Activated CD8-positive, alpha-beta memory T cell treated with anti-CD3 and anti-CD28 coated beads for 1 hour (primary cell): ENCODE data around the gene LPCAT1.
"Not testable (repeated sequence)": the region's sequence is repeated elsewhere in the genome, so short reads cannot be mapped to it uniquely, and the experiment has no call there.

Source experiments
- DNase-seq, 2 donors: peaks; one replicate each; pipeline ENCODE4 v3.0.0-alpha.2; 2020; ENCODE audit warnings: low read depth in 1 of 2; ENCODE audit errors: extremely low read depth in 1 of 2

Gene LPCAT1

DNA sequence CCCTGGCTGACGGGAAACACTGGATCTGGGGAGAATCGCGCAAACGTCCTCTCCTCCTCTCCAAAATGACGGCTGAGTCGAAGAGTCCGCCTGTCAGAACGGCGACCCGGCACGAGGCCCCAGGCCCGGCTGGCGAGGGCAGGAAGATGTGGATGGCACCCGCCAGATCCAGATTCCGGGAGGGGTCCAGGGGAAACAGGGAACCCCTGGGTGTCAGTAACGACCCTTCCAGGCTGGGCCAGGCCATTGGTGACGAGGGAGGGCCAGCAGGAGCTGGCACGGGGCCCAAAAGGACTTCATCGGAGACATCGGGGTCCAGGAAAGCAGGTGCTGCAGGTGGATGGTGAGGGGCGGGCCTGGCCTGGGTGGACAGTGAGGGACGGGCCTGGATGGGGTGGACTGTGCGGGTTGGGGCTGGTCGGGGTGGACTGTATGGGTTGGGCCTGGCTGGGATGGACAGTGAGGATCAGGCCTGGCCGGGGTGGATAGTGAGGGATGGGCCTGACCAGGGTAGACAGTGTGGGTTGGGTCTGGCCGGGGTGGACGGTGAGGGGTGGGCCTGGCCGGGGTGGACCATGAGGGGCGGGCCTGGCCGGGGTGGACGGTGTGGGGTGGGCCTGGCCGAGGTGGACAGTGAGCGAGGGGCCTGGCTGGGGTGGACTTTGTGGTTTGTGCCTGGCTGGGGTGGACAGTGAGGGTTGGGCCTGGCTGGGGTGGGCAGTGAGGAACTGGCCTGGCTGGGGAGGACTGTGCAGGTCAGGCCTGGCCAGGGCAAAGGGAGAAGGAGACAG is 92.5 kb downstream of the LPCAT1 start:
- no peak for DNase-seq

DNA sequence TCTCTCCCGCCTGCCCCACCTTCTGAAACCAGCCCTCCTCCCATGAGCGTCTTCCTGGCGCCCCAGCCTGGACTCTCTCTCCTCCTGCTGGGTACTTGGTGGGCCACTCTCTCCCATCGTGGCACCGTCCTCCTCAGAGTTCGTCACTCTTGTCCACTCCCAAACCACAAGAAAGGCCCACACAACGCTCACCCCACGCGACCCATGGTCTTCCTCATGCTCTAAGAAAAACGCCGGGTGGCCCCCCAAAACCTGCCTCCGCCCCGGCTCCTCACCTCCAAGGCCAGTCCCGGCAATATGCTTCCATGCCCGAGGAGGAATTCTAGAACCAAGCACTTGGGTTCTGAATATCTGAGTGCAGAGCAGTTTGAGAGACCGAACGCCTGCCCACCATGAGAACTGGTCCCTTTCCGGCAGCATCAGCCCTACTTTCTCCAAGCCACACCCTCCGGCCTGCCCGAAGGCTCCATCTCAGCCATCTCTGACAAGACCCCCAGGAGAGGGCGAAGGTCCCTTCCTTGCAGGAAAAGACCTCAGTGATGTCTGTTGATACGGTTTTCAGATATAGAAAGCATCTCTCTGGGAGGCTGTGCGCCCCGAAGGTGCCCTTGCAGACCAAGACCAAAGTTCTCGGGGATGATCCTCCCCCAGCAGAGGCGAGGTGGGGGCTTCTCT is 93.5 kb downstream of the LPCAT1 start:
- no peak for DNase-seq

DNA sequence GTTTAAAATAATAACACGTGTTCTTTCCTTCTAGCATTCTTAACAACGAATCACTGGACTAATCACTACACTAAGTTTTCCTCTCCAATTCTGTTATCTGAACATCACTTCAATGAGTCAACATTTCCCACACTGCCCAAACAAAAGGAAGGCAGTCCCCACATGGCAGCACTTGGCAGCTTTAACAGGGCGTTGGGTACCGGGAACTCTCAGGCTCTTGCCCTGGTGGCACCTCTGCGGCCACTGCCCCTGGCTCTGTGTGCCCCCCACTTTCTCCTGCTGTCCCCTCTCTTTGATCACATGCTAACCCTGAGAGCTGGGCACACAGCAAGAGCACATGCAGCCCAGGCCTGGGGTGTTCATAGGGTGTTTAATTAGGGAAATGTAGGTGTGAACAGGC is 94.3 kb downstream of the LPCAT1 start:
- no peak for DNase-seq

DNA sequence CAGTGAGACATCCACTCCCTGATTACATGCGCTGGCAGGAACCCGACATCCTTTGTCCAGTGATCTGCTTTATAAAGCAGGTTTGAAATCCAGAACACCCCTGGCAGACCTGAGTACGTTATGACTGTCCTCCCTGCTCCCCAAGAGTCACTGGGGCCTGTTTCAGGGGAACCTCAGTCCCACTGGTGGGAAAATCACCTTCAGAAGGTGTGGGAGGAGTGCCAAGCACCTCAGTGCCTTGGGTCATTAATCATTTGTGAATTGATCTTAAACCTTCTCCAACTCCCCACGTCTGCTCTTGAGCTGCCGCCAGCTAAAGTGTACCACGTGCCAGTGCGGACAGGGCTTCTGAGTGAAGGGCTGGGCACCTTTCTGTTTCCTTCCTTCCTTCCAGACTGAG is 94.7 kb downstream of the LPCAT1 start:
- no peak for DNase-seq

DNA sequence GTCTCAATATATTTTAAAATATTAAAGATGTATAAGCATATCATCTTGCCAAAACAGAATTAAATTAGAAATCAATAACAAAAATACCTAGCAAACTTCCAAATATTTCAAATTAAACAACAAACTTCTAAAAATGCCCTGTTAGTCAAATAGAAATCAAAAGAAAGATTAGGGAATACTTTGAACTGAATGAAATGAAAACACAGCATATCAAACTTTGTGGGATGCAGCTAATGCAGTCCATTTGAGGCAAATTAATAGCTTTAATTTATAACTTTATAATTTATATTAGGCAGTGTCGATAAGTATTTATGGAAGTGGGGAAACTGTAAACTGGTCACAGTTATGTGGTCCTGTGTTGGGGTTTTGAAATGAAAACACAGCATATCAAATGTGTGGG is 95.7 kb downstream of the LPCAT1 start:
- no peak for DNase-seq

DNA sequence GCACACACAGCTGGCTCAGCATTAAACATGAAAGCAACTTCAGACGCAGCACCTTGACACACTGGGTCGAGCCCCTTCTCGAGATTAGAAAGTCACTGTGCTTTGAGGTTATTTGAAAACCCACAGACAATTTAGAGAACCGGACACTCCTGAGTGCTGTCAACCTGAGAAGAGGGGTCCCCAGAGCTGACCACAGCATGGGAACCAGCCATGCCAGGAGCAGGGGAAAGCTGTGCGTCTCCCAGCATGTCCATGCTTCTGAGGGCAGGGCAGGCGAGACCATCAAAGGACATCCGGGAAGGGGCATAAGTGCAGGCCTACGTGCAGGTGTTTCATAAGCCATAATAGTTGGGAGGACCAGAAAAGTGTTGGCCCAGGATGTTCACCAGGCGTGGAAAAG is 99.0 kb downstream of the LPCAT1 start:
- no peak for DNase-seq

DNA sequence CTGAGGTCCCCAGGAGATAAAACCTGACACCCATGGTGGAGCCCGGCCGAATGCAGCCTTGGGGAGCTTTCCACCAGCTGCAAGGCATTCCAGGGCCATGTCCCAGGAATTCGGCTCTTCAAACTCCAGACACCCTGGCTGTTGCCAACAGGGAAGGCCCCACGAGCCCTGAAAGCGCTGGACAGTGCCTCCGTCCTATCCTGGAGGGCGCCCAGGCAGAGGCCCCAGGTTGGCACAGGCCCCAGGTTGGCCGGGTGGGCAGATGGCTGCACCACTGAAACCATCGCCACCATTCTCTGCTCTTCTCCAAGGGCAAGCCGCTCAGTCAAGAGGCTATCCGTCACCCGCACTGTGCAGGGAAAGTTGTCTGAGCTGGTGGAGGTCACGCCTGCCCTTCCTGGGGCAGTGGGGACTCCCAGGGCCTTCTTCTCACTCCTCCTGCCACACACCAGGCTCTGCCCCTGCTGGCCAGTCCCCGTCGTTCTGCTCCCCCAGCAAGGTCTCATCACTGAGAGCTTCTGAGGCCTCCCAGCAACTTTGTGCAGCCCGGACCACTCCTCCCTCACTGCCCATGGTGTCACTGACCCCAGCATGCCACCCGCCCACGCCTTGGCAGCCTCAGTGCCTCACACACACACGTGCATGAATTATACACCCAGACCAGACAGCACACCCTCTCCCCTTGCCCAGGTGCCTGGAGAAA is 99.7 kb downstream of the LPCAT1 start:
- no peak for DNase-seq

DNA sequence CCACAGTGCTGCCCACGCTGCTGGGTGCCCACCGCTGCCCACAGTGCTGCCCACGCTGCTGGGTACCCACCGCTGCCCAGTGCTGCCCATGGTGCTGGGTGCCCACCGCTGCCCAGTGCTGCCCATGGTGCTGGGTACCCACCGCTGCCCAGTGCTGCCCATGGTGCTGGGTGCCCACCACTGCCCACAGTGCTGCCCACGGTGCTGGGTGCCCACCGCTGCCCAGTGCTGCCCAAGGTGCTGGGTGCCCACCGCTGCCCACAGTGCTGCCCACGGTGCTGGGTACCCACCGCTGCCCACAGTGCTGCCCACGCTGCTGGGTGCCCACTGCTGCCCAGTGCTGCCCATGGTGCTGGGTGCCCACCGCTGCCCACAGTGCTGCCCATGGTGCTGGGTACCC is 101.2 kb downstream of the LPCAT1 start:
- not testable (repeated sequence) for DNase-seq

DNA sequence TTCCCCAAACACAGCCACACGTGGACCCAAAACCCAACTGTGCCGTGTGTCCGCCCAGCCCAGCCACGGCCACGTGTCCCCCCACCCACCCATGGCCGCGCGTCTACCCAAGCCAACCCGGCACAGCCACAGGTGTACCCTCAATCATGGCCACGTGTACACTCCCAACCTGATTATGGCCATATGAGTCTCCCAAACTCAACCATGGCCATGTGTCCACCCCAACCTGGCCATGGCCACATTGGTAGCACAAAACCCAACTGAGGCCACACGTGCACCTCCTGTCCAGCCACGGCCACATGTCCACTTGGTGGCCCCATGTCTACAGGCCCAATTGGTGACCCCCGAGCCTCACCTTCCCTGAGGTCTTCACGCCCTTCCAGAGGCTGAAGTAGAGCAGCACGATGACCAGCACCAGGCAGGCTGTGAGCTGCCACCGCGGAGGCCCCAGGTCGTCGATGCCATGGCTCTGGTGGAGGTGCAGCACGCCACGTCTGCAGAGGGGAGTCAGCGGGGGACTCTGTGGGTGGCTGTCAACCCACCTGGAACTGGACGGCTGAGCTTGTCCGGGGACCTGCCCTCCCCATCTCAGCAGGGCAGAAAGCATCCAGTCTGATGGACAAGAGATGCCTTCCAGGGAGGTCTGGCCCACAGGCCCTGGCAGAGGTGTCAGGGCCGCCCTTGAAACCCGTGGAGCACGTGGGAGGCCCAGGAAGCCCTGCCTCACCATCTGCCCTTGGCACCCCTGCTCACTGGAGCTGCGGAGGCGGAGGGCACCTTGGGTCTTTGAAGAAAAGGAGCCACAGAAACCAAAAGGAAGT is 102.0 kb downstream of the LPCAT1 start:
- DNase-seq, result no peak

DNA sequence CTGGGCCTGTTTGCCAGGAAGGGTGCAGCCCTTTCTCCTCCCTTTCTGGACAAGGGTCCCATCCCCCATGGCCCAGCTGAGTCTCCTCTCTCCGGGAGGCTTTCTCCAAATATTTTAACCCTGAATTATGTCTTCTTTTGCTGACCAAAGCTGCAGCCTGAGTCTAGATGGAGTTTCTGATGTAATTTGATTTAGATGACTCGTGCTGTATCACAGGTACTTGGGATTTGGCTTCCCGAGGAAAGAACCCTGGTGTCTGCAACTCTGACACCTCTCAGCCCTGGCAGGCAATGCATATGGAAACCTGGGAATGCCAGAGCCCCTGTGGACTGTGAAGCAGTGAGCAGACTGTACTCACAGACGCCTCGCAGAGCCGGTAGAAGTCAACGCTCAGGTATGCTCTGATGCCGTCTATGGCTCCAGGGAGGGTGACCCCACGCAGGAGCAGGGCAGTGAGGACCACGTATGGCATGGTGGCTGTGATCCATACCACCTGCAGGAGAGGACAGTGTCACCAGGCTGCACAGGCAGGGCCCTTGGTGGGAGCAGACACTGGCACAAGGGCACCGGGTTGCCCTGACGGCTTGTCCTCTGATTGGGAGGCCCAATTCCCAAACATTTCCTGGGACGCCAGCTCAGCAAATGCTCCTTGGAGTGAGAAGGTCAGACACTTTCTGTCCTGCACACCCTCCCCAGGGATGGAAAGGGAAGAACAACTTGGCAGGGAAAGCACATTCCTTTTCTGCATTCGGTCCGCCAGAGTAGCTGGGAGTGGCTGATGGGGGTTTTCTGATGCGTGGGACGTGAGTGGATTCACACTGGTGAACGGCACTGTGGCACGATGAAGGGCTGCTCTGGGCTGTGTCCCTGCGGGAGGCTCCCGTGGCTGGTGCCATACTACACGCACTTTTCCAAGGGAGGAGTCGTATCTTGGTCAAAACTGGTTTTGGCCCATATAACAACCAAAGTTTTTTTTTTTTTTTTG is 103.3 kb downstream of the LPCAT1 start:
- no peak for DNase-seq

DNA sequence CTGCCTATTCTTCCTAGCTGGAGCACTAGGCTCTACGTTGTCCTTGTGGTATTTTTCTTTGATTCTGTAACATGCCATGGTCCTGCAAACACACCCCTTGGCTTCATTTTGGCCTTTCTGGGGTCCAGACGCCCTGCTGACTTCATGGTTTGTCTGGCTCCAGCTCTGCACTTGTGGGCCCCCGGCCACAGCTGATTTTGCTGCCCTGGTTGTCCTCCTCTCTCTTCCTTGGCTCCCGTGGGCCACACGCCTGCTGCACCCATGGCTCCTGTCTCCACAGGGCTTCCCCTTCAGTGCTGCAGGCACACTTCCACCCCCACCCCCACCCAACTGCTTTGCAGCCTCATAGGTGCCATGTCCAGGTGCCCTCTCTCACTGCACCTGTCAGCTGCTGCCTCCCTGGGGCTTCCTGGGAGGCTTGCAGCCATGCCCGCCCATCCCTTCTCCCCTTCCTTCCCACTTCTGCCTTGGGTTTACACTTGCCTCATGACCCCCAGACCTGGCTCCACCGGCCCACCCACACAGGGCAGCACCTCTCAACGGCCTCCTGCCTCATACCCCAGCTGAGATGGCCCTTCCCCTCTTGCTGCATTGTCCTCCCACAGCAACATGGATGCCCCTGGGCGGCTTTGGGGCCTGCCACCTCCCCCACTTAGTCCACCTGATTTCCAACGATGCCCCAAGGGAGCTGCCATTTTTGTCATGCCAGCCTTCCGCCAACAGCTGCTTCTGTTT is 104.1 kb downstream of the LPCAT1 start:
- DNase-seq, result no peak

DNA sequence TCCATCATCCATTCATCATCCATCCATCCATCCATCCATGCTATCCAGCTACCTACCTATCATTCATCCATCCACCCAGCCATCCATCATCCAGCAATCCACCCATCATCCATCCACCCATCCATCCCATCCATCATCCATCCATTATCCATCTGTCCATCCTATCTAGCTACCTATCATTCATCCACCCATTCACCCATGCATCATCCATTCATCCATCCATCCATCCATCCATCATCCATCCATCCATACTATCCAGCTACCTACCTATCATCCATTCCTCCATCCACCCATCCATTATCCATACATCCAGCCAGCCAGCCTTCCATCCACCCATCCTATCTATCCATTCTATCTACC is 104.9 kb downstream of the LPCAT1 start:
- no peak for DNase-seq

DNA sequence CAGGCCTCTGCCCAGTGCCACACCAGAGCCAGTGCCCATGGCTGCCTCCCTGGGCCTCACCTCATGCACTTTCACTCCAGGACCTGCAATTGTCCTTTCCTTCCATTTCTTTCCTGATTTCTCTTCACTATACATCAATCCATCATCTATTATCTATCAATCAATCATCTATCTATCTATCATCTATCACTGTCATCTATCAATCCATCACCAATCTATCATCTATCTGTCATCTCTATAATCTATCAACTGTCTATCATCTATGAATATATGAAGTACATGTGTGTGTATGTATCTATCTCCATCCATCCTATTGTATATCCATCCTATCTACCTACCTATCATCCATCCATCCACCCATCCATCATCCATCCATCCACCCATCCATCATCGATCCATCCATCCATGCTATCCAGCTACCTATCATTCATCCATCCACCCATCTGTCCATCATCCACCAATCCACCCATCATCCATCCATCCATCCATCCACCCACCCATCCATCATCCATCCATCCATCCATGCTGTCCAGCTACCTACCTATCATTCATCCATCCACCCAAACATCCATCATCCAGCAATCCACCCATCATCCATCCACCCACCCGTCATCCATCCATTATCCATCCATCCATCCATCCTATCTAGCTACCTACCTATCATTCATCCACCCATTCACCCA is 105.4 kb downstream of the LPCAT1 start:
- DNase-seq, result no peak

DNA sequence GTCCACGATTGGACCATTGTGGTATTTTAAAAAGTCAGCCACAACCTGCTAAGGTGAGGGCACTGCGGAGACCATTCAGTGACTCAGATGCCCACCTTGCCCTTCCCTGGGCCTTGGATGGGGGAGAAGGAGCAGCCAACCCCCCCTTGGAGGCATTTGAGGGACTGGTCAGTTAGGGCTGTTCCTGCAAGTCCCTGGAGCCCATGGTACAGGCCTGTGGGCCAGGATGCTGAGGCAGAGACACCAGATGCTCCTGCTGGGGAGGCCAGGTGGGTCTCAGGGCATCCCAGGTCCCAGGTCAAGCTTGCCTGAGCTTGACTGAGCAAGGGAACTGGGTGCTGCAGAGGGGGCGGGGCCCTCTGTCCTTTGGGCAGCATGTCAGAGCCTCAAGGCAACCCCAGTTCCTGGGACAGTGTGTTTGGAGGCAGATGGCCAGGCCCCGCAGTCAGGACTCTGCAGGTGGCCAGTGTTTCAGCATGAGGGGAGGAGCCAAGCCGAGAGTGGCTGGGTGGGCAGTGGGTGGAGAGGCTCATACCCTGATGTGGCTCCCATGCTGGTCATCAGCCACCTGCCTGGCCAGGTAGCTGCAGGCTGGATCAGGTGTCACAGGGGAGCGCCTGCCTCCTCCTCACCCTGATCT is 106.1 kb downstream of the LPCAT1 start:
- DNase-seq, result no peak

DNA sequence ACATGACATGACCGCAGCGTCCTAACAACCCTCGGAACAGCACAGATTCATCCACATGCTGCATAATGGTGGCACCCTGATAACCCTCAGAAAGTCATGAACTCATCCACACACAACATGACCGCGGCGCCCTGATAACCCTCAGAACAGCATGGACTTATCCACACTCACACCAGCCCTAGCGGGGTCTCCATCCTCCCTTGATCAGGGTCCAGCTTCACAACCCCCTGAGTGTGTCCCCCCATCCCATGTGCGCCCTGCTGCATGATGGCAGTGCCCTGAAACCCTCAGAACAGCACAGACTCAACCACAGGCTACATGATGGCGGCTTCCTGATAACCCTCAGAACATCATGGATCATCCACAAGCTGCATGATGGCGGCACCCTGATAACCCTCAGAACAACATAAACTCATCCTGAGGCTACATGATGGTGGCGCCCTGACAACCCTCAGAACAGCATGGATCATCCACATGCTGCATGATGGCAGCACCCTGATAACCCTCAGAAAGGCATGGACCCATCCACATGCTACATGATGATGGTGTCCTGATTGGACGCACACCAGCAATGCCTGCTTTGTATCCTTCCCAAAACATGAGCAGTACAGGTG is 106.8 kb downstream of the LPCAT1 start:
- no peak for DNase-seq

DNA sequence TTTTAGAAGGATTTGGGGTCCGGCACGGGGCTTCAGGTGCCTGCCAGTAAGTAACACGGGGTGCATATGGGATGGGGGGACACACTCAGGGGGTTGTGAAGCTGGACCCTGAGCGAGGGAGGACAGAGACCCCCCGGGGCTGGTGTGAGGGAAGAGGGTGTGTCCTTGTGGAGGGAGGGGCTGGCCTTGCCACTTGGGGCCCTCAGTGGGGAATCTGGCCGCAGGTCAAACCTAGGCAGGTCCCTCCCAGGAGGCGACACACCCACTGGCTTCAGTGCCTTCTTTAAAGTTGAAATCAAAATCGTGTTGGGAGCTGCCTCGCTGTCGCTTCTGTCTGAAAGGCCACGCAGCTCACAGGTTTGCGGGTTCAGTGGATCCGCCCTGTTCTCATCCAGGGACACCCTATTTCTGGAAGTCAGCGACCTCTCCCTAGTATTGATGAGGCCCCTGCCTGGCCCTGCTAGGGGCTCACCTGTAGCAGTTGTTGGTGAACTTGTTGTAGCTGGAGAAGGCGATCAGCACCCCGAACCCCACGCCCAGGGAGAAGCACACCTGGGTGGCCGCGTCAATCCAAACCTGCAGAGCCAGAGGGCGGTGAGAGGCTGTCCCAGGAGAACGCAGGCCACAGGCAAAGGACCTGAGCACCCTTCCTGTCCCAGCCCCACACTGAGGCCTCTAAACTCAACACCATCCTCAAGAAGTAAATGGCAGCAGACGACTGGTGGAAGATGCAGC is 108.0 kb downstream of the LPCAT1 start:
- no peak for DNase-seq

DNA sequence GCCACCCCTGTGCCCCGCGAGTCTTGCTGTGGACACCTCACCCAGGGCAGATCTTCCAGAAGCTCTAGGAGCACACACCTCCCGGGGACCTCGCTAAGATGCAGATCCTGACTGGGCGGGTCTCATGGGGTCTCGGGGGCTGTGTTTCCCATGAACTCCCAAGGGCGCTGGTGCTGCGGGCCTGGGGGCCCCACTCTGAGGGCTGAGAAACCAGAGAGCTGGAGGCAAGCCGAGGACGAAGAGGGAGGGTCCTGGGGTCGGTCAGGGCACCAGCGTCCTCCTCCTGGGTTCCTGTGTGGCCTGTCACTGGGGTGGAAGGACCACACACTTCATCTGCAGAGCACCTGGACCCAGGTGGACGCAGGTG is 108.7 kb downstream of the LPCAT1 start:
- DNase-seq, result no peak
